Fibroblast of the conjunctiva (primary cell): Measurements from ENCODE around the gene RASSF6.
A peak's percentile ranks its signal among the peaks of the same experiment; 100 is the strongest.
"Not testable (repeated sequence)": the region's sequence is repeated elsewhere in the genome, so short reads cannot be mapped to it uniquely, and the experiment has no call there.

ENCODE experiments used
- DNase-seq: peaks from one replicate; pipeline ENCODE4 v3.0.0-alpha.2; 2010; ENCODE audit warnings: low read depth

Gene RASSF6, protein sequence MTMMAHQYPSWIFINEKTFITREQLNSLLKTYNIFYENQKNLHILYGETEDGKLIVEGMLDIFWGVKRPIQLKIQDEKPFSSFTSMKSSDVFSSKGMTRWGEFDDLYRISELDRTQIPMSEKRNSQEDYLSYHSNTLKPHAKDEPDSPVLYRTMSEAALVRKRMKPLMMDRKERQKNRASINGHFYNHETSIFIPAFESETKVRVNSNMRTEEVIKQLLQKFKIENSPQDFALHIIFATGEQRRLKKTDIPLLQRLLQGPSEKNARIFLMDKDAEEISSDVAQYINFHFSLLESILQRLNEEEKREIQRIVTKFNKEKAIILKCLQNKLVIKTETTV

DNA sequence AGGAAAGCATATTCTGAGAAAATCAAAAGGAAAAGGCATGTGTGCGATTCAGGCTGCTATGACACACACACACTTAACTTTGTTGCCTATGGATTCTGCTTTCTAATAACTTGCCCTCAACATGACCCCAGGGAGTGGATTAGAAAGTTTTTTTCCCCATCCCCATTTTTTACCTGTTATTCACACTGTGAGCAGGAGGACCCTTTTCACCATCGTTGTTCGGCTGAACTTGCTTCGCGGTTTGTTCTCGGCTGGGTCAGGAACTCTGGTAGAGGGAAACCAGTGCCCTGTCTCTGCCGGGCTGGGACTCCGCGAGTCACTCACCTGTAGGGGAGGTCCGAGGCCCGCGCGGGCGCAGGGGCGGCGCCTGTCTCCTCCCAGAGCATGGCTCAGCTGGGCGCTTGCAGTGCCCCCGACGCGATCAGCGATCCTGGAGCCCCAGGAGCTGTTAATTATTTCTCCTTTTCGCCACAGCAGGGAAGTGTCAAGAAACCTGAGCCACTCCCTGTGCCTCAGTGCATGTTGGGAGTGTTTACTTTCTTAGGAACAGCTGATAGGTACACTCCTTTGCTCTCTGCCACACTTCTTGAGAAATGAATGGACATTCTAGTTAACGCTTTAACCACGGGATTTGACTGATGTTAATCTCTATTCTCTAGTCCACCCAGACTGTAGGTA lies at the start of gene RASSF6:
TSS of gene RASSF6 (minus strand) at position 322 of the 678 bp plus-strand sequence. CDS start 8,641 bp downstream, outside the sequence.
- no peak for DNase-seq

DNA sequence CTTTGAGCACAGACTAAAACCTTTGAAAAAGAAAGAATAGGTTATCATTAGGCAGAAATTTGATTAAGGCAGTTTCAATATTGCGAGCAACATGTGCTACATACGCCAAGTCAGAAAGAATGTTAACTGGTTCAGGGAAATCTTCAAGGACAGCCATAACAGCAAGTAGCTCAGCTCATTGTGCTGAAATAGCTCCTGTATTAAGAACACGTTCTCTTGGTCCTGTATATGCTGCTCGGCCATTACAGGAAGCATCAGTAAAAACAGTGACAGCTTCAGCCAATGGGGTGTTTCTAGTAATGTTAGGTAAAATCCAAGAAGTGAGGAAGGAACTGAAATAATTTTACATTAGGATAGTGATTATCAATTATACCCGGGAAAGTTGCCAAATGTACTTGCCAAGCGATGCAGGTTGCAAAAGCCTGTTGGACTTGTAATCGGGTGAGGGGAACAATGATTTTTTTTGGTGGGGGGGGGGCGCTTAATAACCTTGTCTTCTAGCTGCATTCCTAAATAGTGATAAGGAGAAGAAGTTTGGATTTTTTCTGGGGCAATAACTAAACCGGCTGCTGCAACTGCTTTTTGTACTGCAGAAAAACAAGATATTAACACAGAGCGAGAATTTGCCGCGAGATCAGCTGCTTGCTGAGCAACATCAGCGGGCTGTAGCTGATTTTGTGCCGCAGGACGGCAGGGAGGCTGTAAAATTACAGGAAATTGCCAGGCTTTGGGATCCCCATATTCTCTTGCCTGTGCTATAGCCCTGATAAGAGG lies 49.4 kb upstream of the RASSF6 start:
- no peak for DNase-seq

DNA sequence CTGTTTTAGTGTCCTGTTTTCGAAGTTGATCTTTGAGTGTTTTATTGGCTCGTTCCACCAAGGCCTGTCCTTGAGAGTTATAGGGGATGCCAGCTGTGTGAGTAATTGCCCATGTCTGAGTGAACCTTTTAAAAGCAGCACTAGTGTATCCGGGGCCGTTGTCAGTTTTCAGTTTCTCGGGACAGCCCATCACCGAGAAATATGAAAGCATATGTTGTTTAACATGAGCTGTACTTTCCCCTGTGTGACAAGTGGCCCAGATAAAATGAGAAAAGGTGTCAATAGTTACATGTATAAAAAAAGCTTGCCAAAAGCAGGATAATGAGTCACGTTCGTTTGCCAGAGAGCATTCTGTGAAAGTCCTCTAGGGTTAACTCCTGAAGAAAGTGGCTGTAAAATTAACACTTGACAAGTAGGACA lies 48.6 kb upstream of the RASSF6 start:
- no peak for DNase-seq

DNA sequence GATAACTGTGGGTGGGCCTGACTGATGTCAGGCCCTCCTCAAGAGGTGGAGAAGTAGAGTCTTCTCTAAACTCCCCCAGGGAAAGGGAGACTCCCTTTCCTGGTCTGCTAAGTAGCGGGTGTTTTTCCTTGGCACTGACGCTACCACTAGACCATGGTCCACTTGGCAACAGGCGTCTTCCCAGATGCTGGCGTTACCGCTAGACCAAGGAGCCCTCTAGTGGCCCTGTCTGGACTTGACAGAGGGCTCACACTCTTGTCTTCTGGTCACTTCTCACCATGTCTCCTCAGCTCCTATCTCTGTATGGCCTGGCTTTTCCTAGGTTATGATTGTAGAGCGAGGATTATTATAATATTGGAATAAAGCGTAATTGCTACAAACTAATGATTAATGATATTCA lies 45.7 kb upstream of the RASSF6 start:
- not testable (repeated sequence) for DNase-seq

DNA sequence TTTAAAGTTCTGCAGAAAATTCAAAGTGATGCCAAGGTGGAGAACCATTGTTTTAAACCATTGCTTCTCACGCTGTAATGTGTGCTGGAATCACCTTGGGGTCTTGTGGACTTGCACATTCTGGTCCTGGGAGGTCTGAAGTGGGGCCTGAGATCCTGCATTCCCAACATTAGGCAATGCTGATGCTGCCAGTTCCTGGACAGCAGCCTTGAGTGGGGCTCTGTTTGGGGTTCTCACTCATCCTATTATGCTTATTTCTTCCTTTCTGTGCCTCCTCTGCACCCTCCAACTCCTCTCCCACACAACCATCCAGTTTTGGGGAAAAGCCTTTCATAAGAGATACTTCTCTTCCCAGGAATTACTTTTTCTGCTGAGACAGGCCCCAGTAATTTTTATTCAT lies 44.2 kb upstream of the RASSF6 start:
- no peak for DNase-seq

DNA sequence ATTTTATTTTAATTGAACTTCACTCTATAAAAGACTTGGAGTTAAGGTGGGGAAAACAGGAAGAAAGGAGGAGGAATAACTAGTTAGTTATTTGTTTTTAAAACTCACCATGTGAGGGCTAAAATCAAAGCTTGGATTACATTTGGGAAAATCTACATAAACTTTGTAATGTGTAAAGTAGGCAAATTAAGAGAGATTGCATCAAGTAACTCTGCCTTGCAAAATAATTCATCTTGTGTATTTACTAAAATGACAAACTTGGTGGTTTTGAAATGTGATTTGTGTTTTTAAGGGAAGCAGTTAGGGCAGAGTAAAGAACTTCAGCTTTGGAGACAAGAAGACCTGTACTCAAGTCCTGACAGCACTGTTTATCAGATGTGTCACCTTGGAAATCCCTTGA lies 43.3 kb upstream of the RASSF6 start:
- no peak for DNase-seq

DNA sequence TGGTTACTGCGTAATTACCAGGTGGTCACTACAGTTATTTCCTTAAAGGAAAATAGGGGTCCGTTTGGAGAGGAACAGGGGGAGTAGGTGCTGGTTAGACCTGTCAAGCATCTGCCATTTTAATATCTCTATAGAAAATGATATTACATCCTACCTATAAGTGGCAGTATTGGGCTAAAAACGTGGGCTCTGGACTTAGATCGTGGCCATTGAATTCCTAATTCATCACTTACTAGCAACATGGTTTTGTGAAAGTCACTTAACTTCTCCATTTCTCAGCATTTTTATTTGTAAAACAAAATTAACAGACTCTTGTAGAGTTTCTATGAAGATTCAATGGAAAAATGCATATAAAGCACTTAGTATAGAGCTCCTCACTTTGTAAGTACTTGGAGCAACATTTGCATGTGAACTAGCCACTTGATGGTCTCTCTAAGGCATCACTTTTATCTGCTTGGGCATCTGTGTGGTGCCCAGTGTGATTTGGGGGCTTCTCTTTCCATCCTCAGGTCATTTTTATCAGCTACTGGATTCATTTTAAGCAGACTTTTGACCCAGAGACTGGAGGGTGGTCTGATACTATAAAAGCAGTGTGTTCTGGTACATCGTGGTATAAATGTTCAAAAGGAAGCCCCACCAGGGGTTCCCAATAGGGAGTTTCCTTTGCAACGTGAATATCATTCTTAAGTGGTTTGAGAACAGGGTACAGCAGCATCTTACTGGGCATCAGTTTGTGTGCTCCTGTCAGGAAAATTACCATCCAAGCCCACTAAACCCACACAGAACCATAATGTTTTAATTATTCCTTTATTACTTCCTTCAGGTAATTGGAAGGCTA lies 42.7 kb upstream of the RASSF6 start:
- peak; percentile 70 for DNase-seq

DNA sequence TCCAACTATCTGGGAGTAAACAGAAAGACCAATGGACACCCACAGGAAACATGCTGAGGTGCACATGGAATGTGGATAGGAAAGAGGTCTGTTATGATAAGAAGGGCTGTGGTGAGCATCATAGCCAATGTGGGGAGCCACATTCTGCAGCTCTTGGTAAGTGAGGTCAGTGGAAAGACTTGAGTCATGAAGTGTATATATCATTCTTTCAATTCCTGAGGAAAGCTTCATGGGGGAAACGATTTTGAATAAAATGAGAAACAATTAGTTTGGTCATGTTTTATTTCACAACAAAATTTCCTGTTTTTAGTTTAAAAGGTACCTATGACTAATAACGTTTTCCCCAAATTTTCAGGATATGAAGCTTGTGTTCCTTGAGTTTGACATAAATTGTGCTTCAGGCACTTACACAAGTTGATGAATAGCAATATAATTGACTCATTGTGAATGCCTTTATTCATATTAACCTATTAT lies 41.4 kb upstream of the RASSF6 start:
- DNase-seq: peak; percentile 67

DNA sequence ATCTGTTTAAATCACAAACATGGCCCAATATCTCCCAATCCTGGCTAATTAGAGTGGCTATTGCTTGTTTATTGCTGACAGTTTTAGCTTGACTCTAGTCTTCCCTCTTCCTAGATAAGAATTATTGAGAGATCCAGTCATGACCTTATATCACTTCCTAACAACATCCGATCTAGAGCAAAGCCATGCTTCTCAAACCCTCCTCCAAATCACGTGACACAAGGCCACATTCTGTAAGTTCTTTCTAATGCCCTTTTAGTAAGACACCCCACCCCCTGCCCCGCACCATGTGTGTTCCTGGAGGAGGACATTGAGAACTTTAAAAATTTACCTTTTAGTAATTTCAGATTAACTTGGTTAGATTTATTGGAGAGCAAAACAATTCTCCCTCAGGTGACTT lies 40.6 kb upstream of the RASSF6 start:
- DNase-seq: no peak

DNA sequence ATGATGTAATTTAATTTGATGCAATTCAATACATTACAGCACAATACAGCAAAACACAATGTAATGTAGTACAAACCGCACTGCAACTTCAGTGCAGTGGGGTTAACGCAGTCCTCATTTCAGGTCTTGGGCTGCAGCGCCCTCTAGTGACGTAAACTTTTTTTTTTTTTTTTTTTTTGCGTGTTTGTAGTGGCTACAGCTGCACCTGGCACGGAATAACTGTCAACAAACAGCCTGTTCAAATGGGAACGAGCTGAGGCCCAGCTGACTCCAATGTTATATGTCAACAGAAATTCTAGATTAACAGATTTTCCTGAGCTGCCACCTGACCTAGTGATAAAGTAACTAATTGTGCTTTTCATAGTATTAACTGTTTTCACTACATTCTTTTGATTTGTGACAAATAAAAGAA lies 33.5 kb upstream of the RASSF6 start:
- peak; percentile 50 for DNase-seq

DNA sequence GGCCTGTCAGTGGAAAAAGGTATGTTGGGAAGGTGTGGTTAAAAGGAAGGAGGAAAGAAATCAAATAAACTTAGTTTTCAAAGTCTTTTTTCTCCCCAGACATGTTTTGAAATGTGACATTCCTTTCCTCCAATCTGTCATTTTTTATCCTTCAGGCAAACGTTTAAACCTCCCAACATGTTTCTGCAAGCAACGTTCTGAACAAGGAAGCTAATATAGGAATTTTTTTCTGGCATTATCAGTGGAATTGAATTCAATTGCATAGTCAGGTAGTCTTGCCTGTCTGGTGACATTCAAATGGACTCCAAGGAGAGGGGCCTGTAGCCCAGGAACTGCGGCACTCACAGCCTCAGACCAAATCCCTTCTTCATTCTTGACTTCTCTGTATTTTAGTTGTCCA lies 30.0 kb upstream of the RASSF6 start:
- no peak for DNase-seq

DNA sequence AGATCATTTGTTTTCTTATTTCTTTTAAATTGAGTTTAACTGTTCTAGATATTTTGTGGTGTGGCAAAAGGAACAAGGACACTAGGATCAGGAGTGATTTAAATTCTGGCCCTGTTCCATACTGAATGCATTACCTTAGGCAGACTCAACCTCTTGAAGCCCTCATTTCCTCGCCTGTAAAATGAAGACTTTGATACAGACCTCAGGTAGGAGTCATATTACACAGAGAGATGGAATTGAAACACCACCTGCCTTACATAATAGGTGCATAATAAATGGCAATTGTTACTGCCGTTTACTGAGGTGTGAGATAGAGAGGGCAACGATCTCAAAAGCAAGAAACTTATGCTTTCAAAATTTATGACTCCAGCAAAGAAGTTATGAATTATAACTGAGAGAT lies 28.2 kb upstream of the RASSF6 start:
- DNase-seq: no peak

DNA sequence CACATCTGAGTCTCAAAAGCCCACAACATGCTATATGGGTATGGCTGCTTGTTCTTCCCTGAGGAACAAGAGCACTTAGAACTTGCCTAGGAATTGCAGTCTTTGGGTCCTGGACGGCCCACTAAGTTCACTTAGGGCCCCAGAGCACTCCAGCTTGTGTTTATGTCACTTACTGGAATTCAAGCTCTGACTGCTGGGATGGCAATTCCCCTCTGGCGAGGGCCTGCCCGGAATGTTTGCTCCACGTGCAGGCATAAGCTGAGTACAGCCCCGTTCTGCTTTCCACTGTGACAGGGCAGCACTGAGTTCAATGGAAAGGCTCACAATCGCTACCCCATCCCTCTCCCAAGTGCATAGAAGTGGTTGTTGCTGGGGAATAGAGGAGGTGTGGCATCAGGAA lies 25.9 kb upstream of the RASSF6 start:
- no peak for DNase-seq

DNA sequence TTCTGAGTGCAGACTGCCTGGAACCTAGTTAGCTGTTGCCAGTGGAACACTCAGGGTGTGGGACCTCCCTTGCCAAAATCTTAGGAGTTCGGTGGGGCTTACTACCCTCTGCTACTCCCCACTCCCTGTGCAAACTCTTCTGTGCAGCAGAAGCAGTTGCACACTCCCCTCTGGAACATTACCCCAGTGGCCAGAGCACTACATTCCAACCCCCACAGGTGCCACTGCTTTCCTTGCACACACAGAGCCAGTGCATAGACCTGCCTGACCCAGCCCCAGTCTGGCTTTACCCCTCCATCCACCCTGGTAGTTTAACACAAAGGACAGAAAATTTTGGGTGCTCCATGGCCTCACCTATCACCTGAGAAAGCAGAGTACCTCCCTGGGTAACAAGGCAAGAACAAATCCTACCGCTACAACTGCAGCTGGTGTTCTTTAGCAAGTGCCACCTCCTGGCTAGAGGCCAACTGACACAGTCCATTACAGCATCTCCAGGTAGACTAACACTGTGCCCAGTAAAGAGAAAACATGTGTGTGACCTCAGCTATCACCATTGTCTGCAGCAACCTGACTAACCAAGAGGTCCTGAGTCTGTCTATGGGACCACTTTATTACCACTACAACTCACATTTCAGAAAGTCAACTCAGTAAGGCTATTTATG lies 11.5 kb upstream of the RASSF6 start:
- DNase-seq: no peak

DNA sequence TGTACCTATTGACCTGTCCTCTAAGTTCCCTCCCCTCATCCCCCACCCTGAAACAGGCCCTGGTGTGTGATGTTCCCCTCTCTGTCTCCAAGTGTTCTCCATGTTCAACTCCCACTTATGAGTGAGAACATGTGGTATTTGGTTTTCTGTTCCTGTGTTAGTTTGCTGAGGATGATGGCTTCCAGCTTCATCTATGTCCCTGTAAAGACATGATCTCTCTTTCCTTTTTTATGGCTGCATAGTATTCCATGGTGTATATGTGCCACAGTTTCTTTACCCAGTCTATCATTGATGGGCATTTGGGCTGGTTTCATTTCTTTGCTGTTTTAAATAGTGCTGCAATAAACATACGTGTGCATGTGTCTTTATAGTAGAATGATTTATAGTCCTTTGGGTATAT lies 8.6 kb upstream of the RASSF6 start:
- DNase-seq: not testable (repeated sequence)

DNA sequence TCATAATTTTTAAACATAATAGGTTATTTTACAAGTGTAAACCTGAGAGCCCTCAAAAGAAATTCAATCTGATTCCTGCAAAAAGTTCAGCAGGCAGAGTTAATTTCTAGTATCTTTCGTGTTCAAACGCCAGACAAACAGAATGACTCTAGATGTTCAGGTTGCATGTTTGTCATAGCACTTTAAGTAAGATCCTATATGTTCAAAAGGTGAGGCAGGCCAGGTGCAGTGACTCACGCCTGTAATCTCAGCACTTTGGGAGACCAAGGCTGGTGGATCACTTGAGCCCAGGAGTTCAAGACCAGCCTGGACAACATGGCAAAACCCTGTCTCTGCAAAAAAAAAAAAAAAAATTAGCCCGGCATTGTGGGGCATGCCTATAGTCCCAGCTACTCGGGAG lies 1.1 kb upstream of the RASSF6 start:
- DNase-seq: no peak

DNA sequence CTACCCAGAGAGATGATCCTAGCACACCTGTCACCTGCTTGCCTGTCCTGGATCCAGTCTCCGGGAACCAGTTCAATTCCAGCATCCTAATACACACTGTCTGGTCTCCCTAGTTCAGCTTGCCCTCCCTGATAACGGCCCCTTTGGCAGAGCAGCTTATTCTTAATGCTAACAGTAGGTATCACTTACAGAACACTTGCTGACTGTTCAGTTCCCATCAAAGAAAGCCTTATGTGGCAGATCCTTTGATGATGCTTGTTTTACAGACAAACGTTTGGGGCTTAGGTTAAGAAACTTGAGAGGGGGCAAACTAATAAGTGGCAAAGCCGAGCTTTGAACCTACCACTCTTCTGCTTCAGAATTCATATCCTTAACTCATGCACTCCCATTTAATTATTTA lies 890 bp downstream of the RASSF6 start:
- DNase-seq: no peak

DNA sequence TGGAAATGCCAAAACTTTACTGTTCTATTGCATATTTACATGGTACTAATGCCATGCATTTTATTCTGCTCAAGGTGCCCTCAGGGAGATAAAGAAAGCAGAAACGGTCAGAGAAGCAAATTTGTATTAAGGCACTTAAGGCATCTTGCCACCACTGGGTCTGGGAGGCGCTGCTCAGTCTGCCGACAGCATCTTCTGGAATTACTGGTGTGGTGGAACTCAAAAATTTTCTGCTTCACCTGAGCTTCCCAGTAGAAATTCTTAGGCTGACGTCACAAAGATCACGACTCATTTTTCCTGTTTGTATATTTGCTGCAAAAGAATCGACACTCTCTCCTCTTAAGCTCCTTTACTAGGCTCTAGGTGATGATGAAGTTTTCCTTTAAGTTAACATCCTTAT lies 3.0 kb downstream of the RASSF6 start:
- no peak for DNase-seq

DNA sequence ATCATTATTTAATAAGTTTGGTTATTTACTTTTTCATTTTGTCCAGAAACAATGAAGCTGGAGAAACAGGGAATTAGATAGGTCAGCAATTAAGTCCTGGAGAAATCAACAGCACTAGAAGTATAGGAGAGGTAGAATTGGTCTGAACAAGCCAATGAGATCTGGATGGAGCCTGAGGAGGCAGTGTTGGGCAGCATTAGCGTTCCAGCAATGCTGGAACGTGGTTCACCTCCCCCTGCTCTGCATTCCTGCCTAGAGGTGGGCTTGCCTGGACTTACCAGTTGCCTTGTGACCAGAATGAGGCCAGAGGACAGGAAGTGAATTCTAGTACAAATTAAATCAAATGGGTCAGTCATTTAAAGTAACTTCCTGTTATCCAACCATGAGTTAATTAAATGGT lies 4.6 kb downstream of the RASSF6 start:
- no peak for DNase-seq

DNA sequence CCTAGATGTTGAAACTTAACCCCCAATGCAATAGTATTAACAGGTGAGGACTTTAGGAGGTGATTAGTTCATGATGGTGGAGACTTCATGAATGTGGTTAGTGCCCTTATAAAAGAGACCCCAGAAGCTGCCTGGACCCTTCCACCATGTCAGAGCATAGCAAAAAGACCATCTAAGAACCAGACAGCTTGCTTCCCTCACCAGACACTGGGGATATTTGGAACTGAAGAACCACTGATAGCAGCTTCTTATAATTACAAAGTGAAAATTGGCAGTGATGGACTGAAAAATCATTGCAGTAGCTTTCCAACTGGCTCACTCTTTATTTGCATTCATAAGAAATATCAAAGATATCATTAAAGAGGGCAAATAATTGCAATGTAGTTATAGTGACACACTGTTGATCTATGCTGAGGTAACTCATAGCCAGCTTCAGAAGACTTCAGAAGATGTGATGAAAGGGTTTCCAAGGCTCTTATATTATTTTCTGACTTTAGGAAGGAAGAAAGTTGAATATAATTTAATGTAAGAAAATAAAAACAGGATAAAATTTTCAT lies 5.8 kb downstream of the RASSF6 start:
- no peak for DNase-seq

DNA sequence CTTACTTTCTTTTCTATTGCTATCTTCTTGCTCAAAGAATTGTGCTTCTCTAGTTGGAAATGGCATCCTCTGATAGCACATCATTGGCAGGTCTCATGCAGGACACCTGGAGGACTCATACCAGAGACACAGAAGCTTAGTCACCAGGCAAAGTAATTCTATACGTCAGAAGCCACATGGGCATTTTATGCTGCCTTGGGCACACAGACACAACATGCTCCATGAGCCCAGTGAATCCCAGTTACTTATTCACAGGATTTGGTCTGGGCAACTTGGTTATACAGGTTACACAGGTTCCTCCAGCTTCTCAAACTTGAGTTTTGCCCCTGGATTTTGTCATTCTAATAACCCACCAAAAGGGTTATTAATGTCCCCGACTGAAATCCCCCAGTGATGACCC lies 7.1 kb downstream of the RASSF6 start:
- DNase-seq: no peak
